Activated CD4-positive, alpha-beta T cell treated with anti-CD3 and anti-CD28 coated beads, Interleukin-2, amount 50 U/mL, for 4 hours (primary cell): ENCODE data around the gene HPSE2.
"Not testable (repeated sequence)": the region's sequence is repeated elsewhere in the genome, so short reads cannot be mapped to it uniquely, and the experiment has no call there.

Experiments
- DNase-seq, 2 experiments: peaks; one replicate each; pipeline ENCODE4 v3.0.0-alpha.2; 2020

HPSE2 gene

DNA sequence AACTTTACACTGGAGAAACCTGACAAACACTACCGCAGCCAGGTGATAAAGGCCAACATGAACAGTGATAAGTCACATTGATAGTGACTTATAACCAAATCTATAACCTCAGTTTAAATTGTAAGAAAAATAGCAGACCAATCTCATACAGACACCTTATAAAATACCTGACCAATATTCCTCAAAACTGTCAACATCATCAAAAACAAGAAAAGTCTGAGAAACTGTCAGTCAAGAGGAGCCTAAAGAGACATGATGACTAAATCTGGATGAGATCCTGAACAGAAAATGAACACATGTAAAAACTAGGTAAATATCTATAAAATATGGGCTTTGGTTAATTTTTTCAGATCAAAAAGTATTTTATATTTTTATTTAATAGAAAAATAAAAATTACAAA is 233.3 kb downstream of the HPSE2 start:
- no peak for DNase-seq

DNA sequence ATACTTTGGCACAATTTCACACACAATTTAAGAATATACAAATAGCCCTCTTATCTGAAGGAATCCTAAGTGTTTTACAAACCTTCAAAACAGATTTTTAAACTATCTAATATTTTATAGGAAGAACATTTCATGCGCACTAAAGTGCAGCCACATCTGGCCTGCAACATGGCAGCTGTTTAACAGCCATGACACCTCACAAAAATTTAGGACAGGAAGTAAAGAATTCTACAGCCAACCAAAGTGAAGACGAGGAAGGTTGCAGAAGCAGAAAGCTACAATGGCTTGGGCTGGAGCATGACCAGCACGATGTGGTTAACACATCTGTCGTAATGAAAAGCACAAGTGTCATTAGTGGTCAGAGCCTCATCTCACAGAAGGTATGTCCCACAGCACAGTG is 238.1 kb downstream of the HPSE2 start:
- DNase-seq, result no peak

- DNase-seq, result no peak
These were observed 241.6 kb downstream of the HPSE2 start for GRCh38 chr10:98994030-98994429.

- not testable (repeated sequence) for DNase-seq
These were observed 251.9 kb downstream of the HPSE2 start for GRCh38 chr10:98983751-98984150.

DNA sequence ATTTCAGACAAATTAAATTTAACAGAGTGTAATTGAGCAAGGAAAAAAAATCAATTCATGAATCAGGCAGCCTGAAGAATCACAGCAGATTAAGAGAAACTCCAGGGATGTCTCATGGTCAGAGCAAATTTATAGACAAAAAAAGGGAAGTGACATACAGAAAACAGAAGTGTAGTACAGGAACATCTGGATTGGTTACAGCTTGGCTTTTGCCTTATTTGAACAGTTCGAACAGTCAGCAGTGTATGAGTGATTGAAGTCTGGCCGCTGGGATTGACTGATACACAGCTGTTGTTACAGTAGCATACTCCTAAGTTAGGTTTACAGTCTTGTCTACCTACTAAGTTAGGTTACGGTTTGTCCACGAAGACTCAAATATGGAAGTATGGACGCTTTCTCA is 255.3 kb downstream of the HPSE2 start:
- no peak for DNase-seq

DNA sequence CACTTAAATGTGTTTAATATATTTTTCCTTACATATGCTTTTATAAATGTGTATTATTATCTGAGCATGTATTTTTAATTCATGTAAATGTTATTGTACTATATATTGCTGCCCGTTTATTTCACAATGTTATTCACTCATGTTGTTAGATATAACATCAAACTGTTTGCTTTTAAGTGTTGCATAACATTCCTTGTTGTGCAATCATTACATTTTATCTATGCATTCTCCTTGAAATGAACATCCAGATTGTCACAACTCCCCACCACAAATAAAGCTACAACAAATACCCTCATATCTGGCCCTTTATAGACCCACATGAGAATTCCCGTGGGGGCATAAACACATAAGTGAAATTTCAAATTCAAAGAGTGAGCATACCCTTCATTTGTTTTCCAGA is 264.2 kb downstream of the HPSE2 start:
- no peak for DNase-seq

- no peak for DNase-seq
These were observed 268.1 kb downstream of the HPSE2 start for GRCh38 chr10:98967601-98968000.

DNA sequence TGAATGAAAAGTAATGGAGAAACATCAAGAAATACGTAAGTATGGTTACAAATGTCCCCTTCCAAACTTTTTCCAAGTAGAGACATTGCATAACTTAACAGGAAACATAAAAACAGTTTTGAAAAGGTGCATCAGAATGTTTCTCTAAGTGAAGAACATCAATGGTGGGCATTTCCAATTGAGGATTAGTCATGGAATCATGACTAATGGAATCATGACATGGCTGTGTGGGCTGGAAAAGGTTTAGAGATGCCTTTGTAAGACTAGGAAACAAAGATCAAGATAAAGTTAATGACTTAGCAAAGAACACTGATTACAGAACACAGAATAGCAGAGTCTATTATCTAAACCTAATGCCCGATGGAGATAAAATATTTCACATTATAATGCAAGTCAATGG is 272.0 kb downstream of the HPSE2 start:
- no peak for DNase-seq

DNA sequence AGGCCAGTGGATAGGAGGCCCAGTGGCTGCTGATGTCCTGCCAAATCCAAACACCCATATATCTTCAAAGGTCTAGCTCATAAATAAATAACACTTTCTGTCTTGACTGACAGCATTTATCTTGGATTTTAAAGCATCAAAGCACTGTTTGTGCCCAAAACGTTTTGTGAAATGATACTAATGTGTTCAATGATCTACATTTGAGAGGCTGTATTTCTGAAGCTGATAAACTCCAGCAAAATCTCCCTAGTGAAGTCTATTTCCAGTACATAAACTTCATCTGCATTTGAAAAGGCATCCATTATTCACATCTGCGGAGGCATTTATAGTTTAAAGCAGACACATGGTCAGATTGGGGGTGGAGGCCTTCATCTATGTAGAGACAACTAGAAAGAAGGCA is 276.3 kb downstream of the HPSE2 start:
- no peak for DNase-seq

DNA sequence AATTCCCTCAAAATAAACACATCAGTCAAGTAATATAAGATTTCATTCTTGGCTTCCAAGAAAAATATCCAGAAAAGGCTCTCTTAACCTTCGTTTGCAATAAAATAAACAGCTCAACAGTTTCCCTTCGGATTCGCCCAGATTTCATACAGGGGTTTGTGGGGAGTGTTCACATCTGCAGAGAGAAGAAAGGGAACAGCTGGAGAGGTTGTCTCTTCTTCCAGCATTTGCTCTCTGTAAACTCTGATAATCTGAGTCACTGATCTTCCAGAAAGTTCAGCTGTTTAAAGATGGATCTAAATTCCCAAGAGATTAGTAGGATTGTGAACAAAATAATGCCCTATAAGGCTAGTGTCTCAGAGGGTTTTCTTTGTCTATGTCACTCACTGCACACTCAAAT is 277.9 kb downstream of the HPSE2 start:
- no peak for DNase-seq

GRCh38 chr10:98956576-98957260 is 278.9 kb downstream of the HPSE2 start:
- no peak for DNase-seq

DNA sequence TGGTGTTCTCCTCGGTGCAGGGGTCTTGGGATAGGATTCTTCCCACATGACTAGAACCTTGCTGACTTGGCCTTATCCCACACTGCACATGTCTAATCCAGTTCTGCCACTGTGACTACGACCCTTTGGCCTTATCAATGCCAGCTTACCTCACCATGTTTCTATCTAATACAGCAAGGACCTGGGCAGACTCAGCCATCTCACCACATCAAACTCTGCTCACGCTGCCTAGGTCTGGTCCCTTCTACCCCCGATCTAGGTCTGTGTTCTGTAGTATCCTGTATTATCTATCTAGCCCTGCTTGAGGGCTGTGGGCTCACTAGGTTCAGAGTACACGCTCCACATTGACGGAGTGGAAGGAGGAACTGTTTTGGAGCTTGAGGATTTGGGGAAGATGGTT is 282.4 kb downstream of the HPSE2 start:
- DNase-seq, result no peak

DNA sequence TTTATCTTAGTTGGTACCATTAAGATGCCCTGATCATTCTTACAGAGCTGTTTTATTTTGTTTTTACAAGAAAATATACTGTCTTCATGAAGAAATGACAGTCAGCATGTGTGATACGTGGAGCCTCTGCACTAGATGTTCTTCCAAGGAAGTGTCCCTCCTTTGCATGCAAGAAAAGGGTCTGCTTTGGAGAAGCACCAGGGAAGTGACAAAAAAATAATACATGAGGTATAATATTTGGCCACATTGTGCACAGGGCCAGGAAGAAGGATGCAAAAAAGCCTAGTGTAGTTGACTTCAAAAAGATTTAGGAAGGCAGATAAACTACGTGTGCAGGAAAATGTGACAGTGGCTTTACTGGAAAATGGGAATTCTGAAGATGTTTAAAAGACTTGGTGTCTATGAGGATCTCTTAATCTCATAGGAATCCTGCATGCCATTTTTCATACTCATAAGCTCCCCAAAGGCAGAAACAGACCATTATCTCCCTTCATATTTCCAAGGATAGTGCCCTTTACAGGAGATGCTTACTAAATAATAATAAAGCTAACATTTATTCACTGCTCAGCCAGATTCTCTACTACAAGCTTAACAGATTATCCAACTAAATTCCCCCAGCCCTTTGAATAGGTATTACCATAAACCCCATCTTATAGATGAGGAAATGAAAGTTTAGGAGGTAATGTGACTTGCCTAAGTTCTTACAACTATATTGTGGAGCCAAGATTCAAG is 284.2 kb downstream of the HPSE2 start:
- no peak for DNase-seq

DNA sequence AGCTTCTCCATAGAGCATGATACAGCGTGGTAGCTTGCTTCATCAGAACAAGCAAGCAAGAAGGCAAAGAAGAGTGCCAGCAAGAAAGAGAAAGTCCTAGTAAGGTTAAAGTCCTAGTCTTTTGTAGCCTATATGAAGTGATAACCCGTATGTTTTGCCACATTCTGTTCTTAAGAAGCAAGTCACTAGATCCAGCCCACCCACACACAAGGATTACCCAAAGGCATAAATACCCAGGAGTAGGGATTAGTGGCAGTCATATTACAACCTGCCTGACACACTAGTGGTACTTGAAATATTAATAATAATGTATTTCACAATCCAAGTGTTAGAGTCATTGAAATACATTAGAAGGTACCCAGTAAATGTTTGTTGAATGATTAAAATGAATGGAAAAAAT is 285.5 kb downstream of the HPSE2 start:
- DNase-seq, result no peak

DNA sequence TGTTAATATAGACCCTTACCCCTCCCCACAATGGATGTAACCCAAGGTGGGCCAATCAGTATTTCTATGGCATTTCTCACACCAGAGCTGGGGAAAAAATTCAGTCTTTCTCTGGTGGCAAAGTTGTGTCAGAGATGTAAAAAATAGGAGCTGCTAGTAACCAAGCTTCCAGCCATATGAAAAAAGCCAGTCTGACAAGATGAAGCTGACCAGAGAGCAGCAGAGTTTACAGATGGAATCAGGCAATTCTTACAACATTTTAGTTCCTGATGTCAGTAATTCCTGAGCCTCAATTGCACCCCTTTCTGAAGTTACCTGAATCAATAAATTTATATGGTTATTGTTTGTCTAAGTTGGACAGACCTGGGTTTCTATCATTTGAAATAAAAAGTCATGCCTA is 286.3 kb downstream of the HPSE2 start:
- no peak for DNase-seq

DNA sequence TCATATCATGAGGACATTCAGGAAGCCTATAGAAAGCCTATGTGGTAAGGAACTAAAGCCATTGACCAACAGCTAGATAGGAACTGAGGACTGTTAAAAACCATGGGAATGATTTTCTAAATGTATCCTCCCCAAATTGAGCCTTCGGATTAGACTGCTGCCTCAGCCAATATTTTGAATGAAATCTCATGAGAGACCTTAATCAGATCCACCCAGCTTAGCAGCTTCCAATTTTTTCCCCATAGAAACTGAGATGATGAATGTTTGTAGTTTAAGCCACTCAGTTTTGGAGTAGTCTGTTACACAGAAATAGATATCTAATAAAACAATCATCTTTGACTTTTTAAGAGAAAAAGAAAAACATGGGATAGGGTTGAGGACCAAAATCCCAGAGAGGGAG is 292.0 kb downstream of the HPSE2 start:
- no peak for DNase-seq

GRCh38 chr10:98929709-98930108 is 305.9 kb downstream of the HPSE2 start:
- DNase-seq, result no peak

- no peak for DNase-seq
These were observed 310.0 kb downstream of the HPSE2 start for GRCh38 chr10:98925651-98926050.

DNA sequence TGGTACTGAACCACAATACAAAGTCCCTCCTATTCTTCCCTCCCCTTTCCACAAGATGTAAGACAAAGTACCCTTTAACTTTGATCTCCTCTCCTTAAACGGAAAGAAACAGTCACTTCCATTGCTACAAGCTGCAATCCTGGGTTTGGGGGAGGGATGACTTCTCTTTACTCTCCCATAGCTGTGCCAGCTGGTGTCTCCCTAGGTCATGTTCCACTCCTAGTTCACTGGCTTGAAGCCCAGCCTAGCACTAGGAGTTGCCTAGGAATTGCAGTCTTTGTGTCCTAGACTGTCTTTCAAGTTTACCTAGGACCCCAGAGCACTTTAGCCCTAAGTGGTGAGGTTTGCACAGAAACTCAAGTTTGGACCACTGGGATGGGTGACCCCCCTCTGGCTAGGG is 311.1 kb downstream of the HPSE2 start:
- no peak for DNase-seq

GRCh38 chr10:98921316-98921715 is 314.3 kb downstream of the HPSE2 start:
- no peak for DNase-seq

GRCh38 chr10:98920807-98921206 is 314.8 kb downstream of the HPSE2 start:
- no peak for DNase-seq

GRCh38 chr10:98920360-98920759 is 315.3 kb downstream of the HPSE2 start:
- no peak for DNase-seq

- DNase-seq, result no peak
These were observed 315.8 kb downstream of the HPSE2 start for GRCh38 chr10:98919899-98920298.

- no peak for DNase-seq
These were observed 317.8 kb downstream of the HPSE2 start for GRCh38 chr10:98917828-98918227.
